SK-N-MC (cell line): Measurements from ENCODE around the gene KMT2A.

Experiments
- EZH2 ChIP-seq: fragments of 200-600 bp; sonication (generic); IDR thresholded peaks from one replicate; pipeline ENCODE4 v1.6.1; 2017; ENCODE audit warnings: antibody characterized with exemption
- POLR2AphosphoS5 ChIP-seq: IDR thresholded peaks from 2 replicates; pipeline ENCODE4 v1.6.1; 2012; ENCODE audit warnings: mild to moderate bottlenecking, low read depth, low read length, borderline replicate concordance

DNA sequence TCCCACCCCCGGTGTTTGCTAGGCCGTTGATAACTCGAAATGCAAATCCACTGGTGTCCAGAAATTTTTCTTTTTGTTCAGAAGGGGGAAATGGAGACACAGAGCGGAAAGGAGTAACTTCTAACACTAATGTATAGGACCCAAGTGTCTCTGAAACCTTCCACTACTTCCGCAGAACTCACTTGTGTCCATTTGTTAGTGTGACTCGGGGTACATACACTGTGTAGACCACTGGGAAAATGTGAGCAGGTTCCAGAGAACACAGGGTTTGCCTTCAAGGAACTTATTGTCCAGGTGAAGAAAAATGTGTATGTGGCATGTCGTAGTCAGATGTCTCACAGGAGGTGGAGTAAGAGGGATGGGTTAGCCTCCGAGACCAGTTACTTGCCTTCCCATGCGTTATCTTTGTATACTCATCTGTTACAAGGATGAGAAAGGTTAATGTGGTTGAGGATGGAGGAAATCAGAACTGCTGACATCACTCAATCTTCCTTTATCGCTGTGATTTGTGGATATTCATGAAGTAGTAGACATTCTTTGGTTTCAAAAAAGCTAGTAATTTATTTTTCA, 136.8 kb downstream of the KMT2A start:
- TF ChIP-seq POLR2AphosphoS5 (no peak; the same call in 1 of the 2 replicates), EZH2 (no peak)
